PFSK-1 (cell line): ENCODE data around the gene ANXA2R.

ENCODE experiments used
- FOXP2 ChIP-seq: optimal IDR thresholded peaks from 2 replicates; pipeline ENCODE3; 2011; ENCODE audit warnings: borderline replicate concordance, control low read depth, inconsistent platforms; ENCODE audit not compliant: insufficient read depth; ENCODE audit errors: extremely low read length, extremely low read depth
- POLR2AphosphoS5 ChIP-seq: IDR thresholded peaks from 2 replicates; pipeline ENCODE4 v1.6.1; 2012; ENCODE audit warnings: low read depth, mild to moderate bottlenecking, control low read depth, low read length, moderate library complexity
- REST ChIP-seq, 2 experiments: IDR thresholded peaks; 2 replicates each; pipeline versions ENCODE4 v1.6.1 to v1.8.0; 2011 to 2012; ENCODE audit warnings: low read depth in 2 of 2, low read length in 2 of 2, control low read depth in 1 of 2, inconsistent platforms in 1 of 2, mild to moderate bottlenecking in 1 of 2, moderate library complexity in 1 of 2; ENCODE audit not compliant: insufficient read depth in 1 of 2
- SIN3A ChIP-seq: IDR thresholded peaks from 2 replicates; pipeline ENCODE4 v1.6.1; 2012; ENCODE audit warnings: mild to moderate bottlenecking, low read length, moderate library complexity, borderline replicate concordance; ENCODE audit not compliant: insufficient read depth
- TAF1 ChIP-seq: IDR thresholded peaks from 2 replicates; pipeline ENCODE4 v1.6.1; 2012; ENCODE audit warnings: low read length, control low read depth, borderline replicate concordance; ENCODE audit not compliant: insufficient read depth

Gene ANXA2R

GRCh38 chr5:43037636-43038495 lies 2.3 kb downstream of the ANXA2R start:
- TF ChIP-seq SIN3A (no peak), TAF1 (no peak), POLR2AphosphoS5 (no peak), REST (IDR thresholded peaks at IDR 0.05; ENCODE audit: insufficient read depth in 1 of 2, low read depth in 2 of 2, low read length in 2 of 2) (no peak), FOXP2 (no peak)

GRCh38 chr5:43036856-43037635 lies 3.1 kb downstream of the ANXA2R start:
- TF ChIP-seq FOXP2 (no peak), SIN3A (no peak), TAF1 (no peak), REST (IDR thresholded peaks at IDR 0.05; ENCODE audit: insufficient read depth in 1 of 2, low read depth in 2 of 2, low read length in 2 of 2) (no peak), POLR2AphosphoS5 (no peak)

GRCh38 chr5:43036409-43036808 lies 3.7 kb downstream of the ANXA2R start:
- no peak for TF ChIP-seq SIN3A
- TF ChIP-seq POLR2AphosphoS5, result no peak
- TF ChIP-seq TAF1, result no peak
- TF ChIP-seq FOXP2, result no peak
- TF ChIP-seq REST (IDR thresholded peaks at IDR 0.05; ENCODE audit: insufficient read depth in 1 of 2, low read depth in 2 of 2, low read length in 2 of 2), result no peak

- TF ChIP-seq FOXP2 (no peak), TAF1 (no peak), SIN3A (no peak), REST (IDR thresholded peaks at IDR 0.05; ENCODE audit: insufficient read depth in 1 of 2, low read depth in 2 of 2, low read length in 2 of 2) (no peak), POLR2AphosphoS5 (no peak)
These were observed 5.5 kb downstream of the ANXA2R start for GRCh38 chr5:43034591-43034968.
